Upper lobe of left lung (tissue), 6 donors: ENCODE measurements around the gene GNS. TPM values are rescaled to one million over a fixed set of nuclear protein-coding genes. Genes with fewer than 3 reads are reported as not detected.

Experiments used
- ATAC-seq, 2 donors: fragments of 200-7000 bp; cut with Tn5 transposase; one replicate each; pipeline ENCODE4 v1.9.1; 2022; ENCODE audit warnings: mild to moderate bottlenecking in 2 of 2, moderate library complexity in 2 of 2; ENCODE audit not compliant: low FRiP score in 2 of 2
- DNase-seq, 2 donors: peaks; one replicate each; pipeline ENCODE4 v3.0.0-alpha.2; 2019 to 2020
- H3K27ac ChIP-seq, 4 donors: fragments of 200-600 bp; sonication (generic); one replicate each; pipeline ENCODE4 v1.5.1; 2016 to 2019
- H3K27me3 ChIP-seq, 4 donors: fragments of 200-600 bp; sonication (generic); one replicate each; pipeline ENCODE4 v1.5.1; 2017 to 2019
- H3K36me3 ChIP-seq, 4 donors: fragments of 200-600 bp; sonication (generic); one replicate each; pipeline ENCODE4 v1.5.1; 2016 to 2019
- H3K4me1 ChIP-seq, 4 donors: fragments of 200-600 bp; sonication (generic); one replicate each; pipeline ENCODE4 v1.5.1; 2018 to 2019
- H3K4me3 ChIP-seq, 4 donors: fragments of 200-600 bp; sonication (generic); one replicate each; pipeline ENCODE4 v1.5.1; 2017 to 2019; ENCODE audit warnings: mild to moderate bottlenecking in 2 of 4, moderate library complexity in 1 of 4
- H3K9me3 ChIP-seq, 4 donors: fragments of 200-600 bp; sonication (generic); one replicate each; pipeline ENCODE4 v1.5.1; 2018 to 2019
- CTCF ChIP-seq, 6 experiments: fragments of 450-650 bp in 4 of 6; fragments of 200-600 bp in 2 of 6; sonication (generic) in 2 of 6; IDR thresholded peaks; one replicate each; pipeline ENCODE4 v1.5.1; 2016 to 2019; ENCODE audit warnings: antibody characterized with exemption in 6 of 6
- EP300 ChIP-seq, 4 donors: sonication (generic); formaldehyde crosslinking; IDR thresholded peaks; one replicate each; pipeline ENCODE4 v1.5.1; 2017; ENCODE audit warnings: antibody characterized with exemption in 4 of 4, control low read depth in 2 of 4
- POLR2A ChIP-seq, 4 donors: fragments of 450-650 bp; IDR thresholded peaks; one replicate each; pipeline ENCODE4 v1.5.1; 2016 to 2017; ENCODE audit warnings: antibody characterized with exemption in 4 of 4, mild to moderate bottlenecking in 2 of 4
- POLR2AphosphoS5 ChIP-seq, 2 donors: sonication (generic); formaldehyde crosslinking; IDR thresholded peaks; one replicate each; pipeline ENCODE4 v1.5.1; 2017; ENCODE audit warnings: antibody characterized with exemption in 2 of 2
- WGBS, 2 donors: methylation state at CpG; one replicate each; pipeline ENCODE4 v1.1.5; 2017 to 2018; 5-methylcytosine and 5-hydroxymethylcytosine counted together
- total RNA-seq, 6 donors: library from RNA; depleted of rRNA in 4 of 6; stranded (reverse); fragments of >200 nt in 4 of 6; gene quantifications; one replicate each; pipeline versions ENCODE4 v1.1.0 to v1.2.1, GENCODE V29; 2016 to 2021
- donor health status: DM: no; HTN: no; CAD: no; lungs with moderate emphysema.
- donor health status: DM: no; HTN: yes; CAD: no; lungs with severe emphysema.

Gene GNS
- total RNA-seq, 6 donors from 2014 or later = 43.0 to 201 (median 135) TPM

DNA sequence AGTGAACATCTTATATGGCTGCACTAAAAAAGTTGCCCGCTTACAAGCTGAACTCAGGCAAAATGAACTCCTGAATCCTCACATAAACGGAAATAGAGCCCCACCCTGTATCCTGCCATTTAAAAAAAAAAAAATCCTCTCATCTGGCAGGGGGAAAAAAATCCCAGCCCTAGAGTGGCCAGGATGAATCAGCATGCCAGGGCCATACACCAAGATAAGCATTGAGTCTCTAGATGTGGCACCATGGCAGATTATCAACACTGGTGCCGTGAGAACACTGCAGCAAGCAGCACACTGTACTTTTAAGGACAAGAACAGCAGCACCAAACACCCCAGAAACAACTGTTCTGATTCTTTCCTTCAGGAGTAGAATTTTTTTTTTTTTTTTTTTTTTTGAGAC lies 83.4 kb downstream of the GNS start:
- H3K27ac ChIP-seq = peak overlapping the region in 3 of 4 donors; percentile 36 to 82 (median 76)
- no peaks in the 10 kb centered on the region for H3K9me3 ChIP-seq
- TF ChIP-seq POLR2A (IDR thresholded peaks at IDR 0.05) (no peak), POLR2AphosphoS5 (IDR thresholded peaks at IDR 0.05) (peak in 1 of 2 donors; percentile 47)
- H3K27me3 ChIP-seq = no peaks in the 10 kb centered on the region
- WGBS, 2 donors = 53 to 56% methylated on average over 3 of the region's 3 CpGs
- ATAC-seq (no peak), DNase-seq (peak in 1 of 2 donors; percentile 42)
- no peaks in the 10 kb centered on the region for H3K36me3 ChIP-seq
- H3K4me1 ChIP-seq = peaks cover 77 to 95% (median 85%) of the 10 kb centered on the region in 4 donors
- no peak overlapping the region for H3K4me3 ChIP-seq

DNA sequence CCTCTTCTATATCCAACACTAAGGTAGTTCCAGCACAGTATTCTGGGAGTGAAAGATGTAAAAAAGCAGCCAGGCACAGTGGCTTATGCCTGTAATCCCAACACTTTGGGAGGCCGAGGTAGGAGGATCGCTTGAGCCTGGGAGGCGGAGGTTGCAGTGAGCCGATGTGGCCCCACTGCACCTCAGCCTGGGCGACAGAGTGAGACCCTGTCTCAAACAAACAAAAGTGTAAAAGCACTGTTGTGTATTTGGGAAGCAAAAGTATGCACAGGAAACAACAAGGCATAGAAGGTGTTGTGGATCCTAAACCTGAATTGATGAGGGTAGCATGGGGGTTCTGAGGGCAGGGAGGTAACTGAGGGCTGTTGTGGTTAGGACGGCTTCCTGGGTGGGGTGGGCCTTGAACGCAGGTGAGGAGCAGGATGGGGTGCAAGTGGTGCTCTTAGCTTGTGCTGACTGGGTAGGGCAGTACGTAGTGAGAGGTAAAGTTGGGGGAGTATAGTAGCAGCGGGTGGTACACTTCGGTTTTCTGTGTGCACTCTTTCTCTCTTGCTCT lies 84.8 kb downstream of the GNS start:
- TF ChIP-seq EP300 (IDR thresholded peaks at IDR 0.05) (no peak), POLR2AphosphoS5 (IDR thresholded peaks at IDR 0.05) (no peak), POLR2A (IDR thresholded peaks at IDR 0.05) (no peak), CTCF (IDR thresholded peaks at IDR 0.05) (no peak)
- DNase-seq (no peak), ATAC-seq (no peak)
- Histone ChIP-seq H3K27ac (peak overlapping the region in 3 of 4 donors; percentile 76 to 82 (median 79)), H3K4me3 (no peak overlapping the region), H3K4me1 (peaks cover 79 to 95% (median 85%) of the 10 kb centered on the region in 4 donors), H3K9me3 (no peaks in the 10 kb centered on the region), H3K36me3 (no peaks in the 10 kb centered on the region), H3K27me3 (no peaks in the 10 kb centered on the region)
- 85 to 86% methylated on average over 10 of the region's 10 CpGs for WGBS, 2 donors

- Histone ChIP-seq H3K4me1 (peaks cover 81 to 94% (median 85%) of the 10 kb centered on the region in 4 donors), H3K27me3 (no peaks in the 10 kb centered on the region), H3K36me3 (no peaks in the 10 kb centered on the region), H3K27ac (peak overlapping the region; percentile 15 to 82 (median 78)), H3K9me3 (no peaks in the 10 kb centered on the region), H3K4me3 (no peak overlapping the region)
- TF ChIP-seq CTCF (IDR thresholded peaks at IDR 0.05) = no peak
- TF ChIP-seq POLR2AphosphoS5 (IDR thresholded peaks at IDR 0.05) = no peak
- no peak for TF ChIP-seq EP300 (IDR thresholded peaks at IDR 0.05)
- TF ChIP-seq POLR2A (IDR thresholded peaks at IDR 0.05) = no peak
- ATAC-seq (no peak), DNase-seq (no peak)
- 65 to 69% methylated on average over 9 of the region's 9 CpGs for WGBS, 2 donors
Measured at GRCh38 chr12:64673490-64674169, 85.6 kb downstream of the GNS start.

- Histone ChIP-seq H3K27ac (peak overlapping the region; percentile 15 to 82 (median 78)), H3K27me3 (no peaks in the 10 kb centered on the region), H3K4me3 (no peak overlapping the region), H3K4me1 (peaks cover 86 to 95% (median 90%) of the 10 kb centered on the region in 4 donors), H3K9me3 (no peaks in the 10 kb centered on the region), H3K36me3 (no peaks in the 10 kb centered on the region)
- 13% methylated on average over 8 of the region's 8 CpGs for WGBS, 2 donors
- DNase-seq (peak in 1 of 2 donors; percentile 42), ATAC-seq (no peak)
- TF ChIP-seq POLR2A (IDR thresholded peaks at IDR 0.05) (no peak), EP300 (IDR thresholded peaks at IDR 0.05) (no peak), CTCF (IDR thresholded peaks at IDR 0.05) (no peak), POLR2AphosphoS5 (IDR thresholded peaks at IDR 0.05) (no peak)
Measured at GRCh38 chr12:64672925-64673409, 86.2 kb downstream of the GNS start.

DNA sequence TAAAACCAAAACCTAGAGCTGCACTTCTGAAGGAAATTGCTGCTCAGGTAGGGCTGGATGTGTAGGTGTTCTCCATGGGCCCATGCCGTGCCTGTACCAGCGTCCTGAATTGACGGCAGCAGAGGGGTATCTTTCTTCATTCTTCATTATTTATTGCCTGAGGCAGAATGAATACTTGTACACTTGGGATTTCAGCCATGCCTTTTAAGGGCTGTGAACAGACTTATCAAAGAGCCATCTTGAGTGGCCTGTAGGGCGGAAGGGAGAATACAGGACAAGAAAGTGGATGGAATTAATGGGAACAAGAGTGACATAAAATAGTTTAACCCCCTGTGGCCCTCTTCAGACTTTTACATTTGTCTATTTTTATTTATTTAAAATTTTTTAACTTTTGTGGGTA lies 87.5 kb downstream of the GNS start:
- no peak for ATAC-seq
- no peak for TF ChIP-seq POLR2A (IDR thresholded peaks at IDR 0.05)
- no peak for TF ChIP-seq CTCF (IDR thresholded peaks at IDR 0.05)
- TF ChIP-seq POLR2AphosphoS5 (IDR thresholded peaks at IDR 0.05) = no peak
- no peak for TF ChIP-seq EP300 (IDR thresholded peaks at IDR 0.05)
- Histone ChIP-seq H3K36me3 (no peaks in the 10 kb centered on the region), H3K4me3 (no peak overlapping the region), H3K27me3 (no peaks in the 10 kb centered on the region), H3K27ac (peak overlapping the region; percentile 53 to 82 (median 78)), H3K9me3 (no peaks in the 10 kb centered on the region), H3K4me1 (peaks cover 86 to 98% (median 95%) of the 10 kb centered on the region in 4 donors)
- 36 to 40% methylated on average over 4 of the region's 4 CpGs for WGBS, 2 donors
- no peak for DNase-seq
